ENCODE measurements around the gene ARHGAP12.

ARHGAP12 gene

DNA sequence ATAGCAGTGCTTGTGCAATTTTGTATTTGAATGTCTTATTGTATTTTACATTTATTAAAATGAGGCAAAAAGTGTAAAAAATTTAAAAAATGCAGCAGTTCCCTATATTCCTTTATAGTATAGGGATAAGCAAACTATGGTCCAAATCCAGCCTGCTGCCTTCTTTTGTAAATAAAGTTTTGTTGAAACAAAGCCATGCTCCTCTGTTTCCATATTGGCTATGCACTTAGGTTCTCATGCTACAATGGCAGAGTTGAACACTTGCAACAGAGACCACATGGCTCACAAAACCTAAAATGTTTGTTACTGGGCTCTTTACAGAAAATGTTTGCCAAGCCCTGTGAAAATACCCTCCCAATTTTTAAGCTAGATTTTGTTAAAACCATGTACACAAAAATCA is 50.1 kb downstream of the ARHGAP12 start:
- DNase-seq (ENCODE audit: low spot score), result no peak

DNA sequence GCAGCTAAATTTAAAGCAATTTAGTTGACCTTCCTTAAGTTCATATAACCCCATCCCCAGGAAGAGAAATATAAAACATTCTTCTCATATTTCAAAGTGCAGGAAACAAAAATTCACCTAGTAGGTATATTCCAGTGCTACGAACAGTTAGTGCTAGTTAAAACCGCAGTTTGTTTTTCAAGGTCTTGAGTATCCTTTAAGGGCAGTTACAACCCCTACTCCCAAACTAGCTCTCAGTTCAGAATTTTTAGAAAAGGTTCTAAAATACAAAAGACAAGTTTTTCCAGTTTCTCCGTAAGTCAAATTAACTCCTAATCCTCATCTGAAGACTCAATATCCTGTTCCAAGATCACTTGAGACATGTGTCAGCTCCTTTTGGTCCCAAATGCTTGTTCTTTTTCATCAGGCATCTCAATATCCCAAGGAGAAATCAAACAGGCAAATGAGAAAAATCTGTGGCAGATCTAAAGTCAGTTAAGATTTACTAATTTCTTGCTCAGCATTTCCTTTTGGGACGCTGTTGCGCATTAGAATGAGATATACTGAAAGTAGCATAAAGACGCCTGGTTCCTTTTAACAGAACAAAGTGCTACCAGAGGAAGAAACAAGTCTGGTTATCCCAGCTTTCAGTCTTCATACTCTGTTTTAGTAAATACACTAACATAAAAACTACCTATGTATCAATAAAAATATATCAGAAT is 51.8 kb downstream of the ARHGAP12 start:
- DNase-seq (ENCODE audit: low spot score), result no peak

DNA sequence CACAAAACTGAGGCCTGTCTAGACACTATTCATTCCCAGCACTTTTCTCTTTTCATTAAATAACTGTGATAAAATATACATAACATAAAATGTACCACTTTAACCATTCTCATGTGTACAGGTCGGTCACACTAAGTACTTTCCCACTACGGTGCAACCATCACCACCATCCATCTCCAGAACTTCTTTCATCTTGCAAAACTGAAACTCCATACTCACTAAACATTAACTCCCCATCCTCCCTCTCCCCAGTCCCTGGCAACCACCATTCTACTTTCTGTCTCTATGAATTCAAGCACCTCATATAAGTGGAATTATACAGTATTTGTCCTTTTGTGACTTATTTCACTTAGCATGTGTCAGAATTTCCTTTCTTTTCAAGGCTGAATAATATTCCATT is 53.0 kb downstream of the ARHGAP12 start:
- no peak for DNase-seq (ENCODE audit: low spot score)

DNA sequence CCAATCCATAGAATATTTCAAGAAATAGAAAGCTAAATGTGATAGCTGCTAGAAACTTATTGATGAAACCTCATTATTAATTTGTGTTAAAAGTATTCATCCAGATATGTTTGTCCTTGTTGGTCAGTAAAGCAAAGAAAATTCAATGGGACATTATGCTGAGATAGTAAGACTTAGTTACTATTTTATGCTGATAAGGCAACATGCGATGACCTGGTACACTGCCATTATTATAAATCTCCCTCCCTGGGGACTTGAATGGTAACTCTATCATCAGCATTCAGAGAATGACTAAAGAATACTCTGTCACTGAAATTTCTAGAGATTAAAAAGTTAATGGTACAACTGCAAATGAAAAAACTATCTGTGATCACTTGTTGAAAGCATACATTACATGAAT is 54.9 kb downstream of the ARHGAP12 start:
- DNase-seq (ENCODE audit: low spot score), result no peak

DNA sequence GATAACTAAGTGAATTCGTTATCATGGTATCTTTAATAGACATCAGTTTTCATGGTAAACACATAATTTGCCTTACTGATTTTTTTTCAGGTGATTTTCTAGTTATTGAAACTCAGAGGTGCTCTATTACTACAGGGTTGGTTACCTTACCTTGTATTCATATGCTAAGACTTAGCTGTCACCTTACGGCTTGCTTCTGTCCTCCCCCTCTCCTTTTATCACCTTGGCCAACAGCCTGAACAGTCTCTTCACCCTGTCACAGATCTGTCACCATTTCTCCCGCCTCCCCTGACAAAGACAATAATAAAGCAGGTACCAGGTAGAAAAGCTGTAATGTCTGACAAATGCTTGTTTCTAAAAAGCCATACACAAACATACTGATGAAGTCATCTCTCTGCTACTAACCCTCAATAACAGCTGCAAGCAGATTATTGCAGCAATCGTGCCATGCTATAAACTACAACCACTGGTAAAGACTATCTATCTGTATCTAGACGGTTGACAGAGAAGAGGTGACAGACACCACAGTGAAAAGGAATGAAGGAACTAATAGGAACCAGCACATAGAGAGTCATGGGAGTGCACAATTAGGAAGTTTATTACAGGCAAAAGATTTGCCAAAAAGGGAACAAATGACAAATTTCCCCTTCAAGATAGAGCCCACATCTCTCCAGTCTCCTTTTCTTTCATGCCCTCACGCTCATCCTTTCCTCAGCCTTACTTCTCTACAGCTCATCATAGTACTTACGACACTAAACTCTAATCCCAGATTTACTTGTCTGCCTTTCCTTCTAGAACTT is 57.2 kb downstream of the ARHGAP12 start:
- no peak for DNase-seq (ENCODE audit: low spot score)

DNA sequence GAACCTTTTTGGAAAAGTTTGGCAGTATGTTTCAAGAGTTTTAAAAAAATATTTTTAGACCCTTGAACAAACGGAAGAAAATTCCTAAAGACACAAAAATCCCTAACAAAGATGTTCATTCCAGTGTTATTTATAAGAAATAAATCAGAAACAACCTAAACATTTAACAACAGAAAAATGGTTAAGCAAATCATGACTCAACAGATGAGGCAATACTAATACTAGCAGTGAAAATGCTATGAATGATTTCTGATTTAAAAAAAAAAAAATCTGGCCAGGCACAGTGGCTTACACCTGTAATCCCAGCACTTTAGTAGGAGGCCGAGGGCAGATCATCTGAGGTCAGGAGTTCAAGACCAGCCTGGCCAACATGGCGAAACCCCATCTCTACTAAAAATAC is 61.0 kb downstream of the ARHGAP12 start:
- no peak for DNase-seq (ENCODE audit: low spot score)

DNA sequence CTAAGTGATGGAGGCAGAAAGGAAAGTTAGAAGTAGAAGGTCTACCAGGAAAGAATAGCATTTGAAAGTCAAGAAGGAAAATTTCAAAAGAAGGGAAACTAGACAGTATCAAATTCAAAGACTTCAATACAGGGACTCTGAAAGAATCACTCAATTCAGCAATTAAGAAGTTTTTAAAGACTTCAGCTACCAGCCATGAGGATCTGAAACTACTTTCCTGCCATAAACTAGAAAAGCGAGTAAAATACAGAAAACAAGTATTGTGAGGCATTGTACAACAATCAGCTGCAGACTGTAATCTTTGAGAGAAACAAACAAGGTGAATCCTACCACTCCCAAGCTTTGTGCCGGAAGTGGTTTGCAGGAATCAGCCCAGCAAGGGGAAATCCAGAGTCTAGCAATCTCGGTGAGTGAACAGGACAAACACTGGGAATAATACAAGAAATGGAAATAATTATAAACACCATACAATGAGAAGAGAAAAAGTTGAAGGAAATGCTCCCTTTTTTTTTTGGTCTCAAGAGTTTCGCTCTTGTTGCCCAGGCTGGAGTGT is 62.4 kb downstream of the ARHGAP12 start:
- DNase-seq (ENCODE audit: low spot score), result no peak

DNA sequence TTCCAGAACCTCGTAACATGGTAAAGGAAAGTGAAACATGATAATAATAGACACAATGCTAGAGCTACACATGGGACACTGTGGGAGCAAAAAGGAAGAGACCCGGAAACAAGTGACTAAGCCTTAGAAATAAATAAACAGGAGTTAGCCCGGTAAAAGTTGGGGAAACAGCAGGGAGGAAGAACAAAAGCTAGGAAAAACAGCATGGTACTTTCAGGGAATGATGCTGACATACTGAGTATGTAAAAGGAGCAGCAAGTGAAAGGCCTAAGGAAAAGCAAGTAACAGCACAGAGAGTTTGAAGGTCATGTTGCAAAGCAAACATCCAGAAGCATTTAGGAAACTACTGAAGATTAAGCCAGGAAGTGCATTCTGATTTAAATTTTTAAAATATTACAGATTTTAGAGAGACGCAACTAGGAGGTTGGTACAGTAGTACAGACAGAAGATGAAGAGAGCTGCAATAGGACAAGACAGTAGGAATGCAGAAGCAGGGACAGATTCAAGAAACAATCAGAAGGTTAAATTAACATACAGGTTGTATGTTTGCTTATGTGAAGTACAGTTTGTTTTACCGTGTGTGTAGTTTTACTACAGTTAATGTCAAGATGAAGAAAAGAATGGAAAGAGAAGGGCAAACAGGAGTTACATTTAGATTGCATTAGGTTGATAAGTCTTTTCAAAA is 63.7 kb downstream of the ARHGAP12 start:
- DNase-seq (ENCODE audit: low spot score), result no peak

DNA sequence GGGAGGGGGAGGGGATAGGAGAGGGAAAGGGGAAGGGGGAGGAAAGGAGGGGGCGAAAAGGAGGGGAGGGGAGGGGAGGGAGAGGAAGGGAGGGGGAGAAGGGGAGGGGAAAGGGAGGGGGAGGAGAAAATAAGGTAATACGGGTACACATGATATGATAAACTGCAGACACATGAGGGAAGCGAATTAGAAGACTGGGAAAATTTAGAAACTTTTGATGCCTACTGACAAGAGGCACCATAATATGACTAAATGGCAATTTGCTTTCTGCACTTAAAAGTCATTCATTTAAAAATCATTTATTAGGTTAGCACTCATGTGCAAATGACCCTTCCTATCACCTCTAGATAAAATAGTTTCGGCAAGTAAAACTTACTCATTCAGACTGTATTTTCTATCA is 73.6 kb downstream of the ARHGAP12 start:
- no peak for DNase-seq (ENCODE audit: low spot score)

DNA sequence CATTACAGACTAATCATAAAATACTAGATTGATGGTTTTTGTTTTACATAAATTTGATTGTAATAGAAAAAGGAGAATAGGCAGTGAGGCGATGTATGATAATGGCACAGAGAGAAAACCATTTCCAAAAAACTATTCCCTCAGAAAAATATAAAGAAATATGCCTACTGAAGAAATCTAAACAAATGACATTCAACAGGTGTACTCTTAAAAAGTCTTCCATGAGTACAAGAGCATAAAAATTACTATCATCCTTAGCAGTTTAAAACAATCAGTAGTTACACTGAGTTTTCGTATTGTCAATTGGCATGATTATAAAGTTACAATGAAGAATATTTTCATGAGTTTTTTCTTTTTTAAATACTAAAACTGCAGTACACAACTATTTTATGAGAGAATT is 75.0 kb downstream of the ARHGAP12 start:
- DNase-seq (ENCODE audit: low spot score), result no peak

DNA sequence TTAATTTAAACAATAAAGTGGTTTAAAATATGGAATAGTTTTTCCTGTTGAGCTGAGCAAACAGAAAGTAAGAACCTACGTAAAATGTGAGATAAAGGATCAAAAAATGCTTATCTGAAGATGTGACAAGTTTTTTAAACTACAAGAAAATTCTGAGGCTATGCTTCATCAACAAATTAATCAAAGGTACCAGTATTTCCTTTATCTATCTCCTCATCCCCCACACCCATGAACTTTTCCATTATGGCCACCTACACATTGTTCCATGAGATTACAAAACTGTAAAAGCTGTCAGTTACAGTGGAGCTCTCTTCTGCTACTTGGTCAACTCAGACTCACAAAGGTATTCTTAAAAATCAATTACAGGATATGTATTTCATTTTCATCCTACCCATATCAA is 77.4 kb downstream of the ARHGAP12 start:
- no peak for DNase-seq (ENCODE audit: low spot score)

DNA sequence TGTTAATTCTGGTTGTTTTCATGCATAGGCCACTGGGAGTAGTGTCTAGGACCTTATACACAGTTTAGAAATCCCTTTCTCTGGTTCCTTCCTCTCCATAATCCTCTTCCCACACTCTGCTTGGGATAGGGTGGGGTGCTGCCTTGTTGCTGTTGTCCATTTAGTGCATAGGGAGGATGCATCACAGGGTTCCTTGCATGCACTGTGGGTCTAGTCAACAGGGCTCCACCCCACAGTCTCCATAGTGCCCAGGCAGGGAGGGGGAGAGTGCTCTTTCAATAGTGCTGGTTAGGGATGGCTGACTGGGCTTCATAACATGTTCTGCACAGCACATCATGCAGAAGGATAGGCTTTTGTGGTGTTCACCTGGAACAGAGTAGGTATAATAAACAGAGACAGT is 81.1 kb downstream of the ARHGAP12 start:
- DNase-seq (ENCODE audit: low spot score), result no peak

DNA sequence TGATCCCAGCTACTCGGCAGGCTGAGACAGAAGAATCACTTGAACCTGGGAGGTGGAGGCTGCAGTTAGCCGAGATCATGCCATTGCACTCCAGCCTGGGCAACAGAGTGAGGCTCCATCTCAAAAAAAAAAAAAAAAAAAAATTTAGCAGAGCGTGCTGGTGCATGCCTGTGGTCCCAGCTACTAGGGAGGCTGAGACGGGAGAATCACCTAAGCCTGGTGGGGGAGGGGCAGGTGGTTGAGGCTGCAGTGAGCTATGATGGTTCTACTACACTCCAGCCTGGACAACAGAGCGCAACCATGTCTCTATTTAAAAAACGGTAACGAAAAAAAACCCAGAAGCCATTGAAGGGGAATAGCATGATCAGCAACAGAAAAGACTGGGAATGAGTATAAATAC is 89.9 kb downstream of the ARHGAP12 start:
- no peak for DNase-seq (ENCODE audit: low spot score)

DNA sequence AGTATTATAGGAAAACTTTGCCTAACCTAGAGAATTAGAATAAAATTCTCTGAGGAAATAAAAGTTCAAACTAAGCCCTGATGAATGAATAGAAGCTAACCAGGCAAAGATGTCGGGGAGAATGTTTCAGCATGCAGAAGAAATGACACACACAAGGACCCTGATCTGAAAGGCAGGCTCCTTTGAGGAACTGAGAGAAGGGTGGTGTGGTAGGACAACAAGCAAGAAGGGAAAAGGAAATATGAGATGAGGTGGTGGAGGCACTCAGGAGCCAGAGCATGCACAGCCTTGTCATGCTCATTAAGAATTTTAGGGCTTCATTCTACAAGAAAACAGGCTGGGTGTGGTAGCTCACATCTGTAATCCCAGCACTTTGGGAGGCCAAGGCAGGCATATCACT is 90.6 kb downstream of the ARHGAP12 start:
- no peak for DNase-seq (ENCODE audit: low spot score)

DNA sequence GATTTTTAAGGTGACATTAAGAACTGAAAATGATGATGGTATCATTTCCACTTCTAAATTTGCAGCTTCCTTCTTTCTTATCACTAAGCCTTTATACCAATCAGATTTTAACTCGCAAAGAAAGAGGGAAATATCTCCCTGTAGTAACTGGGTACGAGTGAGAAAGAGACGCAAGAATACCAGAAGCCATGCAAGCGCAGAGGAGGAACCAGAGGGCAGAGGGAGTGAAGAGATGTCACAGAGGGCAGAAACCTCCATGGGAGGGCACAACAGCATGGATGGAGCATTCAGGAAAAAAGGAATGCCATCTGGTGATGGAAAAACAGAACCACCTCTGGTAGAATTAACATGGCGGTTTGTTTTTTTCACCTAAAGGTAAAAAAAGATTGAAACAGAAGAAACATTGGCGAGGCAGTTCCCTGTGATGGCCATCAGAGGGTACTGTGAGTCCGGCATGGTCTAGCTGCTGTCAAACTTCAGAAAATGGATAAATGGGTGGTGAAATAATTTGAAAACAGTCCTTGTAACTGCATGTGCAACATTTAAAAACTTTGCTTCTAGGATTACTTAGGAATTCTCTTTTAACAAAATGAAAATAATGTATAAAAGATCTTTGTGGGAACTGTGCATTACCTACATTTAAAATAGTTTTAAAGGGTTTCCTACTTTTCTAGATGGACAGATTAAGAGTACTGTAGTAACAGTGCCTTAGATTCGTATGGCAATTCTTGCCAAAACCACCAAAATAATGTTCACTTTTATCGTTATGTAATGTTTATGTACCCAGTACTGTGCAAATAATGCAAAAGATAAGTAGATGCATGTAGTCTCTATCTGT is 91.8 kb downstream of the ARHGAP12 start:
- DNase-seq (ENCODE audit: low spot score), result peak; percentile 59

DNA sequence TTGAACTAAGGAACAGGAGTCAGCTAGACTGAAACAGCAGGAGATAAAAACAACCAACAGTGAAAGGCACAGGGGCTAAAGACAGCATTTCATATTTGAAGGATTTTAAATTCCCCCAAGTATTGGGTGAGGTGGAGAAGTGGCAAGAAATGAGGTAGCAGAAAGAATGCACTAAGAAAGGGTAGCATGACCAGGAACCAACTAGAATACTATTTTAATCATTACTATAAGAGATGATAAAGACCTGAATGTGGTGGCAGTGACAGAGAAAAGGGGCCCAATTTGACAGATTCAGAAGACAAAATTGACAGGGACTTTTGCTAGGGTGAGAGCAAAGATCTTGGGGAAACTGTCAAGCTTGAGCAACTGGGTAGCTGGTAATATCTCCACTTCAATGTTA is 94.9 kb downstream of the ARHGAP12 start:
- no peak for DNase-seq (ENCODE audit: low spot score)

DNA sequence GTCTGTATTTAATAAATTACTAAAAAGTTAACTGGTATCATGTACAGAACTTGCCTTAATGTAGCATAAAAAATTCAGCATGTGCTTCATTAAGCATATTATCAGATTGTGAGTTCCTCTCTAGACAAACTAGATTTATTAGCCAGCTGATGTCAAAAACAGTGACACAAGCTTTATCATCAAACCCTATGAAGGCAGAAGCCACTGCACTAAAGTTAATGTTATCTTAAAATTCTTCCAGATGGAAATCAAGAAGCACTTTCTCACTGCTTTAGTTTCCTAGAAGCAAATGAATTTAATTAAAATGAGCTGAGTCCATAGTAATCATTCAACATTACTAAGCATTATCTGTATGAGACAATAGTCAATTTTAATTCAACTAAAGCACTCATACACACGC is 96.4 kb downstream of the ARHGAP12 start:
- DNase-seq (ENCODE audit: low spot score), result no peak

DNA sequence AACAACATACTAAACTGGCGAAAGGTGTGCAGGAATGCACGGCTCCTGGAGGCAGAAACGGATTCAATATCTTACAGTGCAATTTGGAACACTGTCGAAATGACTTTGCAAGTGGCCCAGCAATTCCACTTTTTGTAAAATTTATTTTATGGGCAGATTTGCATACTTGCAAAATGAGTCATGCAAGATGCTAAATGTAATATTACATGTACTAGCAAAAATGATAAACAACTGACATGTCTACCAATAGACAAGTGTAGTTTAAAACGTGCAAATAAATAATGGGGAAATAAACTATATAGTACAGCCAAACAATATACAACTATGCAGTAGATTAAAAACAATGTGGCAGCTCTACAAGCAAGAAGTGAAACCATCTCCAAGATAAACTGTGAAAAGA is 97.7 kb downstream of the ARHGAP12 start:
- DNase-seq (ENCODE audit: low spot score), result no peak

DNA sequence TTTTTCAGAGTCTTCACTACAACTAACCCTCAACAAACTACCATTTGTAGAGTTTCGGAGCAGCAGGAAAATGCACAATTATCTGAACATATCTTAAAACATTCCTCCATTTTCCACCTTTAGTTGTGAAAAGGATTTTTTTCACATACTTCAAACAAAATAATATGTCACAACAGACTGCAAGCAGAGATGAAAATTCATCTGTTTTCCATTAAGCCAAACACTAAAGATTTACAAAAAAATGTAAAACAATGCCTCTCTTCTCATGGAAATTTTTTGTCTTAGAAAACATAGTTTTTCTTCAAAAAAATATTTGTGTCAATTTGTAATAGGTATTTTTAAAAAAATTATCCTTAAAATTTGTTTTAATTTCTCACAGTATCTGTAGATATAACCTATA is 98.9 kb downstream of the ARHGAP12 start:
- DNase-seq (ENCODE audit: low spot score), result no peak

DNA sequence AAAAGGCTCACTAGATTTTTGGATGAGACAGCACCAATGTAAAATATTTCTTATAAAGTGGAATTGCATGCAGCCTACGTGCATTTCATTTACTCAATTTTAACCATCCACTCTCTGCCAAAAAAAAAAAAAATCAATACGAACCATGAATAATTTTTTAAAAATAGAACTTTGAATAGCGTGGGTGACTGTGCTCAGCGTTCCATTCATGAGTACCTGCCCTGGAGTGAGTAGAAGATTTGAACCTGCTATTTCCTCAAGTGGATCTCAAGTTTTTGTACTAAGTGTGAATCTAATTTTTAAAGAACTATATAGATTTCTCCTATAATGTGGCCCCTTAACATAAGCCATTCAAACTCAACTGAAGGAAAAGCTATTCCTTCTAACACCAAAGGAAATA is 105.3 kb downstream of the ARHGAP12 start:
- no peak for DNase-seq (ENCODE audit: low spot score)

DNA sequence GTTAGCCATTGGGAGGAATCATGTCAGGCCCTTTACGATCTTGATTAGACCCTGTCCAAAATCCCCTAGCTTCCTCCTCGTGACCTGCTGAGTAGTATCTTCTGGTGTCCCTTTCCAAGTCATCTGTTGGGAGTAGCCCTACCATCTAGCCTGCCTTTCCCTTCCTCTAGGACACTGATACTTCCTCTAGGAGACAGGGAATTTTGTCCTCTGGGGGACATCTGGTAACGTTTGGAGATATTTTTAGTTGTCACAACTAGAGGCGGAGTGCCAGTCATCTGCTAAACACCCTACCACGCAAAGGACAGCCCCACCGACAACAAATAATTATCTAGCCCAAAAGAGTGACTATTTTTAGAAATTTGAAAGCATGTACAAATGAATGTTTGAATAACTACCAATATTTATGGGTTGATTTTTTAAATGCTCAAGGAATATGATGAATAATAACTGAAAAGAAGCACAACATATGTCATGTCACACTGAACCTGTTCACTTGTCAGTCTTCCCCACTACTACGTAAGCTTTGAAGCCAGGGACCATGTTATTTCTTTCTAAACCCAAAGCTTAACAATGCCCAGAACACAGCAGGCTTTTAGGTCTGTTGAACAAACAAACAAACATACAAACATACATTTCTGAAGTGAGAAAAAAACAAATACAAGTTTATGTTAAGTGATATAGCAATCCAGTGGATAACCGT is 105.9 kb downstream of the ARHGAP12 start:
- no peak for DNase-seq (ENCODE audit: low spot score)
